K562 (cell line): ENCODE results near the gene ATP2A1. TPM values are rescaled to one million over a fixed set of nuclear protein-coding genes. Genes with fewer than 3 reads are reported as not detected.

Experiments
- ATAC-seq: fragments of 200-7000 bp; cut with Tn5 transposase; 3 replicates; pipeline ENCODE4 v1.9.1; 2020; ENCODE audit warnings: moderate library complexity
- BruUV-seq: library from RNA; stranded (reverse); fragments of 400-500 nt; replicated peaks from 2 replicates; lab custom pipeline; 2021; lab: Mats Ljungman, UMichigan
- CTCF ChIA-PET: fragments of 300-600 bp; formaldehyde crosslinking; extraction: SDS; loops from one replicate; lab custom pipeline; 2021; ENCODE audit warnings: low intra/inter-chr PET ratio; lab: Yijun Ruan, JAX
- POLR2A ChIA-PET: fragments of 300-600, 350-650 bp; sonication (Branson Sonifier 250); formaldehyde crosslinking; extraction: SDS; loops from one replicate; lab custom pipeline; 2021; ENCODE audit warnings: antibody characterized with exemption, inconsistent platforms; lab: Yijun Ruan, JAX
- DNase-seq, 4 experiments: peaks; one replicate each; pipeline versions ENCODE4 v3.0.0 to v3.0.0-alpha.2; 2011 to 2018; ENCODE audit warnings: low spot score in 3 of 4, mixed read lengths in 3 of 4; ENCODE audit errors: extremely low read depth in 1 of 4
- FAIRE-seq: peaks from 2 replicates; lab custom pipeline; 2011; peaks lifted over from hg19 to GRCh38; lab: Jason Lieb, UNC
- H2AFZ ChIP-seq: 2 replicates; pipeline ENCODE4 v1.6.0; 2011; ENCODE audit warnings: low read depth, low read length, control low read depth, inconsistent platforms
- H3K27ac ChIP-seq: fragments of 200-600 bp; 3 replicates; pipeline ENCODE4 v1.8.0; 2011; ENCODE audit warnings: low read depth, mild to moderate bottlenecking, control low read depth, inconsistent platforms, low read length, moderate library complexity, mixed read lengths; ENCODE audit errors: extremely low read depth
- H3K27me3 ChIP-seq, 2 experiments: fragments of 300-600 bp in 1 of 2; 2 replicates in 1 of 2; 3 replicates in 1 of 2; pipeline versions ENCODE4 v1.6.0 to v1.8.0; 2011; ENCODE audit warnings: inconsistent platforms in 2 of 2, low read length in 2 of 2, mild to moderate bottlenecking in 1 of 2, mixed read lengths in 1 of 2, moderate library complexity in 1 of 2; ENCODE audit not compliant: control insufficient read depth in 2 of 2, insufficient read depth in 2 of 2
- H3K36me3 ChIP-seq: fragments of 300-600 bp; 3 replicates; pipeline ENCODE4 v1.8.0; 2011; ENCODE audit warnings: mild to moderate bottlenecking, low read length, inconsistent platforms; ENCODE audit not compliant: control insufficient read depth, insufficient read depth
- H3K4me1 ChIP-seq, 2 experiments: fragments of 200-600 bp in 1 of 2; replicated peaks in 1 of 2; 2 replicates in 1 of 2; 3 replicates in 1 of 2; pipeline versions ENCODE4 v1.5.1 to v1.8.0; 2011; ENCODE audit warnings: inconsistent platforms in 2 of 2, low read length in 2 of 2, mild to moderate bottlenecking in 1 of 2, mixed read lengths in 1 of 2, moderate library complexity in 1 of 2; ENCODE audit not compliant: control insufficient read depth in 2 of 2, insufficient read depth in 2 of 2
- H3K4me2 ChIP-seq: 2 replicates; pipeline ENCODE4 v1.6.1; 2011; ENCODE audit warnings: low read length, control low read depth, inconsistent platforms, mixed read lengths; ENCODE audit not compliant: insufficient read depth
- H3K4me3 ChIP-seq: fragments of 200-600 bp; sonication (generic), shearing (Covaris generic); 2 replicates; pipeline ENCODE4 v1.5.1; 2016; ENCODE audit warnings: control low read depth, inconsistent platforms
- H3K79me2 ChIP-seq: fragments of 200-600 bp; 3 replicates; pipeline ENCODE4 v1.8.0; 2011; ENCODE audit warnings: low read length, inconsistent platforms; ENCODE audit not compliant: control insufficient read depth, insufficient read depth
- H3K9ac ChIP-seq, 2 experiments: 2 replicates each; pipeline versions ENCODE4 v1.6.0 to v1.6.1; 2011; ENCODE audit warnings: low read depth in 2 of 2, low read length in 2 of 2, control low read depth in 1 of 2, inconsistent platforms in 1 of 2, mild to moderate bottlenecking in 1 of 2, mixed read lengths in 1 of 2; ENCODE audit not compliant: insufficient read depth in 1 of 2
- H3K9me1 ChIP-seq: one replicate; pipeline ENCODE4 v1.6.0; 2011; ENCODE audit warnings: inconsistent platforms, mild to moderate bottlenecking, low read length, moderate library complexity; ENCODE audit not compliant: control insufficient read depth, insufficient read depth
- H3K9me3 ChIP-seq: replicated peaks from 2 replicates; pipeline ENCODE4 v1.5.1; 2011; ENCODE audit warnings: low read depth, low read length, inconsistent platforms; ENCODE audit not compliant: control insufficient read depth, insufficient read depth
- H4K20me1 ChIP-seq: replicated peaks from 2 replicates; pipeline ENCODE4 v1.6.1; 2011; ENCODE audit warnings: low read length, inconsistent platforms, mixed read lengths; ENCODE audit not compliant: control insufficient read depth, insufficient read depth
- FOSL1 ChIP-seq: fragments of 200-800 bp; sonication (Bioruptor generic); conservative IDR thresholded peaks from 2 replicates; pipeline ENCODE4 v1.6.1; 2016; ENCODE audit warnings: missing genetic modification characterization, missing compliant biosample characterization
- GTF2B ChIP-seq: IDR thresholded peaks from 2 replicates; pipeline ENCODE4 v1.6.1; 2011; ENCODE audit not compliant: insufficient read length; ENCODE audit errors: extremely low read depth
- HMGN3 ChIP-seq: IDR thresholded peaks from 2 replicates; pipeline ENCODE4 v1.6.1; 2011; ENCODE audit warnings: borderline replicate concordance, low read depth, mild to moderate bottlenecking, mixed read lengths, low read length; ENCODE audit not compliant: insufficient read length; ENCODE audit errors: extremely low read depth
- NFYB ChIP-seq: IDR thresholded peaks from 2 replicates; pipeline ENCODE4 v1.6.1; 2011; ENCODE audit warnings: mild to moderate bottlenecking, moderate library complexity; ENCODE audit not compliant: insufficient read length; ENCODE audit errors: extremely low read depth
- NR2F6 ChIP-seq: fragments of 450-650 bp; formaldehyde crosslinking; IDR thresholded peaks from 2 replicates; pipeline ENCODE4 v1.4.0; 2020; ENCODE audit warnings: mild to moderate bottlenecking
- PML ChIP-seq: IDR thresholded peaks from 2 replicates; pipeline ENCODE4 v1.6.1; 2012; ENCODE audit warnings: low read length, inconsistent platforms
- ZBTB49 ChIP-seq: sonication (generic); formaldehyde crosslinking; IDR thresholded peaks from 2 replicates; pipeline ENCODE4 v1.8.0; 2022; ENCODE audit warnings: missing genetic modification reagents, mild to moderate bottlenecking, borderline replicate concordance
- ZNF24 ChIP-seq: fragments of 450-650 bp; IDR thresholded peaks from 2 replicates; pipeline ENCODE4 v1.6.1; 2016
- ZNF717 ChIP-seq: fragments of 250-450 bp; sonication (Bioruptor Pico); IDR thresholded peaks from 2 replicates; pipeline ENCODE4 v1.5.0; 2021
- WGBS: fragments of 100-300 bp; shearing (Covaris generic); methylation state at CpG from one replicate; pipeline ENCODE4 v1.1.6; 2016; ENCODE audit warnings: low coverage, mixed read lengths; ENCODE audit not compliant: insufficient coverage; ENCODE audit errors: missing lambda C conversion rate; 5-methylcytosine and 5-hydroxymethylcytosine counted together
- in situ Hi-C: fragments of 300-500 bp; cut with MboI; formaldehyde crosslinking; loops from 4 replicates; pipeline ENCODE4 v1.15.0; 2018; ENCODE audit warnings: inconsistent platforms, mixed read lengths
- intact Hi-C: fragments of 100-400 bp; cut with micrococcal nuclease; formaldehyde crosslinking; loops from 2 replicates; pipeline ENCODE4 v1.14.2; 2022
- polyA plus RNA-seq, 8 experiments: library from polyadenylated mRNA; depleted of rRNA in 4 of 8; stranded (reverse) in 5 of 8; unstranded in 3 of 8; fragments of >200 nt; fragmentation: Nextera tagmentation in 2 of 8; fragmentation: Illumina TruSeq in 1 of 8; extraction: Ambion mirVana in 2 of 8; extraction: Trizol in 1 of 8; gene quantifications; 2 replicates each; pipeline versions ENCODE4 v1.2.1 to v1.2.3, GENCODE V29; 2011 to 2014; ENCODE audit warnings: inconsistent platforms in 1 of 8, missing spikeins in 1 of 8
- total RNA-seq, 7 experiments: library from RNA; depleted of rRNA in 6 of 7; stranded (reverse); fragments of >200 nt in 6 of 7; fragmentation: Illumina TruSeq in 2 of 7; extraction: Trizol in 2 of 7; gene quantifications; 2 replicates each; pipeline versions ENCODE4 v1.2.1 to v1.2.3, GENCODE V29; 2011 to 2021; ENCODE audit warnings: low replicate concordance in 1 of 7
- TF ChIP-seq, protein P1 (sequence below): fragments of 250-450 bp; sonication (Bioruptor Pico); IDR thresholded peaks from 2 replicates; pipeline ENCODE4 v1.8.0; 2022; ENCODE audit warnings: moderate library complexity, mild to moderate bottlenecking, inconsistent platforms
- TF ChIP-seq, protein P2 (sequence below), 2 experiments: IDR thresholded peaks in 1 of 2; conservative IDR thresholded peaks in 1 of 2; 2 replicates each; pipeline ENCODE4 v1.6.1; 2016; ENCODE audit warnings: low read depth in 2 of 2, mild to moderate bottlenecking in 1 of 2, missing compliant biosample characterization in 1 of 2, missing genetic modification characterization in 1 of 2, moderate library complexity in 1 of 2

The ATP2A1 gene
- total and polyA plus RNA-seq, 9 of the 15 experiments (the other 6 are each of a cell fraction or from before 2014, with no cell fraction given): 0.25 to 2.6 (median 0.65) TPM

DNA sequence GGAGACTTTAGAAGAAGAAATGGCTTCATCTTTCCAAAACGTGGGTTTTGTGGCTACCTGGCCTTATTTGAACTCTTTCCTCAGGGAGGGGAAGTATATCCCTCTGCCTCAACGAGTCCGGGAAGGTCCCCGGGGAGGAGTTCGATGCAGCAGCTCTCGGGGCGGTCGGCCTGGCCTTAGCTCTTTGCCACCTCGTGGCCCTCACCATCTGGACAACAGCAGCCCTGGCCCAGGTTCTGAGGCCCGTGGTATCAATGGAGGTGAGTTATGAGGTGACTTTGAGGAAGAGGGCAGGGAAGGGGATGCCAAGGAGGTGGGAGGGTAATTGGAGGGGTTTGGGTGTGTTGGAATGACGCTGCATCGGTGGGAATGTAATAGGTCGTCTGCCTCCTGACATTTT is 47.8 kb upstream of the ATP2A1 start (continued):
- TF ChIP-seq, protein P1, sequence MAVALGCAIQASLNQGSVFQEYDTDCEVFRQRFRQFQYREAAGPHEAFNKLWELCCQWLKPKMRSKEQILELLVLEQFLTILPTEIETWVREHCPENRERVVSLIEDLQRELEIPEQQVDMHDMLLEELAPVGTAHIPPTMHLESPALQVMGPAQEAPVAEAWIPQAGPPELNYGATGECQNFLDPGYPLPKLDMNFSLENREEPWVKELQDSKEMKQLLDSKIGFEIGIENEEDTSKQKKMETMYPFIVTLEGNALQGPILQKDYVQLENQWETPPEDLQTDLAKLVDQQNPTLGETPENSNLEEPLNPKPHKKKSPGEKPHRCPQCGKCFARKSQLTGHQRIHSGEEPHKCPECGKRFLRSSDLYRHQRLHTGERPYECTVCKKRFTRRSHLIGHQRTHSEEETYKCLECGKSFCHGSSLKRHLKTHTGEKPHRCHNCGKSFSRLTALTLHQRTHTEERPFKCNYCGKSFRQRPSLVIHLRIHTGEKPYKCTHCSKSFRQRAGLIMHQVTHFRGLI (CRISPR knock-in tag): no peak

DNA sequence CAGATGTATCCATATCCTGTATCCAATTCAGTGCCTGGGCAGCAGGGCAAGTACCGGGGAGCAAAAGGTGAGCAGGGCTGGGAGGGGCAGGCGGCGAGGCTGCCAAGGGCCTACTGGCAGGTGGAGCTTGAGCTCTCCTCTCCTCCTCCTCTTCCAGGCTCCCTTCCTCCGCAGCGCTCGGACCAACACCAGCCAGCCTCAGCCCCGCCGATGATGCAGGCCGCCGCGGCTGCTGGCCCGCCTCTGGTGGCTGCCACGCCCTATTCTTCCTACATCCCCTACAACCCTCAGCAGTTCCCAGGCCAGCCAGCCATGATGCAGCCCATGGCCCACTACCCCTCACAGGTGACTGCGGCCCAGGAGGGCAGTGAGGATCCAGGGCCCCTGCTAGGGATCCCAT is 43.9 kb upstream of the ATP2A1 start:
- no peaks in the 10 kb centered on the region for H3K9me1 ChIP-seq
- WGBS: 100% methylated on average over 1 of the region's 14 CpGs
- H3K4me1 ChIP-seq: peaks cover 0 to 20% of the 10 kb centered on the region in 2 experiments; a peak in 1 of 5 replicates
- no peak overlapping the region for H3K9ac ChIP-seq
- H3K4me3 ChIP-seq: no peak overlapping the region
- intact Hi-C loops: no loop called here
- no peak for DNase-seq
- H3K27me3 ChIP-seq: no peaks in the 10 kb centered on the region
- CTCF ChIA-PET: no interaction called here
- no peak for FAIRE-seq
- H3K79me2 ChIP-seq: peaks cover 19% of the 10 kb centered on the region
- no peak overlapping the region for H3K27ac ChIP-seq
- H4K20me1 ChIP-seq: peaks cover 13% of the 10 kb centered on the region; the same call in 1 of the 2 replicates
- no peak overlapping the region for H2AFZ ChIP-seq
- peaks cover 91% of the 10 kb centered on the region for H3K36me3 ChIP-seq
- POLR2A ChIA-PET: interaction anchor here (0.6 to 5.2 kb wide), 5 partner anchors 9 to 568 kb away, joined by 3 to 69 read pairs (median 4); partner anchors contain the start of gene TUFM
- in situ Hi-C loops: no loop called here
- no peaks in the 10 kb centered on the region for H3K9me3 ChIP-seq
- ATAC-seq: no peak
- H3K4me2 ChIP-seq: no peak overlapping the region
- BruUV-seq: no TSS peak
- no peak for TF ChIP-seq ZNF24
- TF ChIP-seq HMGN3: no peak
- no peak for TF ChIP-seq NR2F6 (CRISPR knock-in tag)
- TF ChIP-seq GTF2B: no peak
- TF ChIP-seq ZBTB49 (CRISPR knock-in tag): no peak
- TF ChIP-seq FOSL1 (tag): no peak
- TF ChIP-seq NFYB: no peak
- TF ChIP-seq PML: no peak
- TF ChIP-seq, protein P2, sequence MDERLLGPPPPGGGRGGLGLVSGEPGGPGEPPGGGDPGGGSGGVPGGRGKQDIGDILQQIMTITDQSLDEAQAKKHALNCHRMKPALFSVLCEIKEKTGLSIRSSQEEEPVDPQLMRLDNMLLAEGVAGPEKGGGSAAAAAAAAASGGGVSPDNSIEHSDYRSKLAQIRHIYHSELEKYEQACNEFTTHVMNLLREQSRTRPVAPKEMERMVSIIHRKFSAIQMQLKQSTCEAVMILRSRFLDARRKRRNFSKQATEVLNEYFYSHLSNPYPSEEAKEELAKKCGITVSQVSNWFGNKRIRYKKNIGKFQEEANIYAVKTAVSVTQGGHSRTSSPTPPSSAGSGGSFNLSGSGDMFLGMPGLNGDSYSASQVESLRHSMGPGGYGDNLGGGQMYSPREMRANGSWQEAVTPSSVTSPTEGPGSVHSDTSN (CRISPR knock-in tag; IDR thresholded peaks at IDR 0.05; ENCODE audit: low read depth): 0 out of 2 replicates have a peak, but pooled peaks have one; percentile 8
- TF ChIP-seq, protein P2 (tag; conservative IDR thresholded peaks at IDR 0.05; ENCODE audit: low read depth): no peak
- TF ChIP-seq ZNF717 (CRISPR knock-in tag): no peak
